ENCODE results near the gene ANKRD11.

ANKRD11 gene

DNA sequence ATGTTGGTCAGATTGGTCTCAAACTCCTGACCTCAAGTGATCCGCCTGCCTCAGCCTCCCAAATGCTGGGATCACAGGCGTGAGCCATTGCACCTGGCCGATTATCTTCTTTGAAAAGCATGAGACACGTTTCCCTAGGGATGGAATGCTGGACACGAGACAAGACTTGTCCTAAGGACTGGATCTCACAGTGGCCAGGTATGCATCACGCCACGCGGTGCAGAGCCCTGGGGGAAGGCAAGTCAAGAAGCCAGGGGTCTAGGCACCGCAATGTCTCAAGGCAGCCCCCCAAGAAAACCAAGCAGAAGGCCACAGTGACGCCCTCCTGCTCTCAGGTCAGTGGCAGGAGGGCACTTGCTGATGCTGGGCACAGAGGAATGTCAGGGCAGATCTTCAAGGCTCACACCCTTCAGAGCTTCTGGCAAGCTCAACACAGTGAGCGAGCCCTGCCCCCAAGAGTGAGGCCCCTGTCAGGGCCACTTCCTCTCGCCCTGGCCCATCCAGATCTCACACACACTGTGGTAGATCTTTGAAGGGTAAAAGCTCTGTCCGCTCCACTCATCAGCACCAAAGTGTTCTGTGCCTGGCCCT, 138.2 kb downstream of the ANKRD11 start:
- no peaks in the 10 kb centered on the region for H3K27me3 ChIP-seq (ENCODE audit: insufficient read depth, low read length)
- peaks cover 6% of the 10 kb centered on the region; the same call in 1 of the 2 replicates for H3K4me1 ChIP-seq (ENCODE audit: insufficient read depth, low read length)
- no peak overlapping the region for H3K27ac ChIP-seq (ENCODE audit: low read length)
- no peak overlapping the region for H3K4me3 ChIP-seq (ENCODE audit: low read length)
- H3K9ac ChIP-seq (ENCODE audit: low read depth, low read length) = no peak overlapping the region
- no peaks in the 10 kb centered on the region for H3K36me3 ChIP-seq (ENCODE audit: insufficient read depth, low read depth, low read length)
- H3K9me3 ChIP-seq (ENCODE audit: insufficient read depth, low read depth, low read length) = no peaks in the 10 kb centered on the region

DNA sequence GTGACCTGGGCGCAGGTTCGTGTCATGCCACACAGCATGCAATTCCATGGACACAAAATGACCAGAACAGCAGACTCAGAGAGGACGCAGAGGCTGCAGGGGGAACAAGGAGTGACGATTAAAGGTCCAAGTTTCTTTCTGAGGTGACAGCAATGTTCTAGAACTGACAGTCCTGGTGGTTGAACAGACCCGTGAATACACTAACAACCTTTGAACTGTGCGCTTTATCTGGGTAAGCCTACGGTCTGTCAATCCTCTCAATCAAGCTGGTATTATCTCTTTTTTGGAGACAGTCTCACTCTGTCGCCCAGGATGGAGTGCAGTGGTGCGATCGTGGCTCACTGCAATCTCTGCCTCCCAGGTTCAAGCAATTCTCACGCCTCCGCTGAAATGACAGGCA, 138.7 kb downstream of the ANKRD11 start:
- Histone ChIP-seq H3K4me1 (ENCODE audit: insufficient read depth, low read length) (peaks cover 11% of the 10 kb centered on the region), H3K36me3 (ENCODE audit: insufficient read depth, low read depth, low read length) (no peaks in the 10 kb centered on the region), H3K4me3 (ENCODE audit: low read length) (no peak overlapping the region), H3K9ac (ENCODE audit: low read depth, low read length) (no peak overlapping the region), H3K9me3 (ENCODE audit: insufficient read depth, low read depth, low read length) (no peaks in the 10 kb centered on the region), H3K27ac (ENCODE audit: low read length) (no peak overlapping the region), H3K27me3 (ENCODE audit: insufficient read depth, low read length) (no peaks in the 10 kb centered on the region)

GRCh38 chr16:89350701-89351380, 139.5 kb downstream of the ANKRD11 start:
- H3K4me3 ChIP-seq (ENCODE audit: low read length) = no peak overlapping the region
- no peak overlapping the region for H3K27ac ChIP-seq (ENCODE audit: low read length)
- H3K36me3 ChIP-seq (ENCODE audit: insufficient read depth, low read depth, low read length) = no peaks in the 10 kb centered on the region
- peaks cover 19% of the 10 kb centered on the region for H3K4me1 ChIP-seq (ENCODE audit: insufficient read depth, low read length)
- no peaks in the 10 kb centered on the region for H3K9me3 ChIP-seq (ENCODE audit: insufficient read depth, low read depth, low read length)
- no peaks in the 10 kb centered on the region for H3K27me3 ChIP-seq (ENCODE audit: insufficient read depth, low read length)
- H3K9ac ChIP-seq (ENCODE audit: low read depth, low read length) = no peak overlapping the region

GRCh38 chr16:89349947-89350633, 140.3 kb downstream of the ANKRD11 start:
- peaks cover 26% of the 10 kb centered on the region for H3K4me1 ChIP-seq (ENCODE audit: insufficient read depth, low read length)
- H3K27me3 ChIP-seq (ENCODE audit: insufficient read depth, low read length) = no peaks in the 10 kb centered on the region
- H3K27ac ChIP-seq (ENCODE audit: low read length) = no peak overlapping the region
- H3K36me3 ChIP-seq (ENCODE audit: insufficient read depth, low read depth, low read length) = no peaks in the 10 kb centered on the region
- no peak overlapping the region for H3K4me3 ChIP-seq (ENCODE audit: low read length)
- H3K9ac ChIP-seq (ENCODE audit: low read depth, low read length) = no peak overlapping the region
- no peaks in the 10 kb centered on the region for H3K9me3 ChIP-seq (ENCODE audit: insufficient read depth, low read depth, low read length)

- Histone ChIP-seq H3K27me3 (ENCODE audit: insufficient read depth, low read length) (no peaks in the 10 kb centered on the region), H3K4me3 (ENCODE audit: low read length) (no peak overlapping the region), H3K9ac (ENCODE audit: low read depth, low read length) (no peak overlapping the region), H3K27ac (ENCODE audit: low read length) (no peak overlapping the region), H3K9me3 (ENCODE audit: insufficient read depth, low read depth, low read length) (no peaks in the 10 kb centered on the region), H3K4me1 (ENCODE audit: insufficient read depth, low read length) (peaks cover 23% of the 10 kb centered on the region), H3K36me3 (ENCODE audit: insufficient read depth, low read depth, low read length) (no peaks in the 10 kb centered on the region)
Observed at GRCh38 chr16:89347807-89348206, 142.6 kb downstream of the ANKRD11 start.

DNA sequence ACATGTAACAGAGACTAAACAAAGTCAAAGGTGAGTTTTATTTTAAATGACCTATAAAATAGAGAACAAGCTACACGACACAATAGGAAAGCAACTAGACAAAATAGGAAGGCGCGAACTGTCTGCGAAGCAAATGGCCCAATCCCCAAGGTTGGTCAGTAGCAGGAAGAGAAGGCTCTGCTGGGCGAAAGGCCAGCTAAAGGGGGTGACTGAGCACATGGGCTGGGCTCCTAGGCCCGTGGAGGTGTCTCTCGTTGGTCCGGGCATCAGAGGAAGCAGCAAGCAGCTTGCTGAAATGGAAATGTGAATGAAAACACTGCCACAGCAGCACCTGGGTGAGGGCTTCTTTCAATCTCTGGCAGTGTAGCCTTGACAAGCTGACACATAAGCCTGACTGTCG, 143.5 kb downstream of the ANKRD11 start:
- Histone ChIP-seq H3K4me1 (ENCODE audit: insufficient read depth, low read length) (peaks cover 20% of the 10 kb centered on the region), H3K27ac (ENCODE audit: low read length) (peak overlapping the region; percentile 28), H3K9me3 (ENCODE audit: insufficient read depth, low read depth, low read length) (no peaks in the 10 kb centered on the region), H3K27me3 (ENCODE audit: insufficient read depth, low read length) (no peaks in the 10 kb centered on the region), H3K36me3 (ENCODE audit: insufficient read depth, low read depth, low read length) (no peaks in the 10 kb centered on the region), H3K4me3 (ENCODE audit: low read length) (no peak overlapping the region), H3K9ac (ENCODE audit: low read depth, low read length) (0 out of 2 replicates have a peak overlapping the region, but pooled peaks have one; percentile 38)

DNA sequence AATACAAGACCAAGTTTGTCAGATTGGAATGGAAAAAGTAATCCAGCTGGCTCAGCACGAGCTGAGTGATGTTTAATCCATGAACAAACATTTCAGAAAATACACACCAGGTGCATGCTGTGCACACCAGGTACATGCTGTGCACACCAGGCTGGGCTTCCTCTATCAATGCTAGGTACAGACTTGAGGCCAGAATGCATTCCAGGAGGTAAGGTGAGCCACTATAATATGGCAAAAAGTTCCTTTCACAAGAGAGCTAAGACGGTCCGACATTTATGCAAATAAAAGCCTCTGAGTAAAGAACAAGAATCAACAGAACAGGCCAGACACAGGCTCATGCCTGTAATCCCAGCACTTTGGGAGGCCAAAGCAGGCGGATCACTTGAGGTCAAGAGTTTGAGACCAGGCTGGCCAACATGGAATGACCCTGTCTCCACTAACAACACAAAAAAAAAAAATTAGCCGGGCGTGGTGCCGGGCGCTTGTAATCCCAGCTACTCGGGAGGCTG, 144.7 kb downstream of the ANKRD11 start:
- Histone ChIP-seq H3K36me3 (ENCODE audit: insufficient read depth, low read depth, low read length) (no peaks in the 10 kb centered on the region), H3K4me1 (ENCODE audit: insufficient read depth, low read length) (peaks cover 20% of the 10 kb centered on the region), H3K27me3 (ENCODE audit: insufficient read depth, low read length) (no peaks in the 10 kb centered on the region), H3K27ac (ENCODE audit: low read length) (no peak overlapping the region), H3K9ac (ENCODE audit: low read depth, low read length) (no peak overlapping the region), H3K9me3 (ENCODE audit: insufficient read depth, low read depth, low read length) (no peaks in the 10 kb centered on the region), H3K4me3 (ENCODE audit: low read length) (no peak overlapping the region)

GRCh38 chr16:89344846-89345611, 145.3 kb downstream of the ANKRD11 start:
- Histone ChIP-seq H3K36me3 (ENCODE audit: insufficient read depth, low read depth, low read length) (no peaks in the 10 kb centered on the region), H3K9ac (ENCODE audit: low read depth, low read length) (no peak overlapping the region), H3K27me3 (ENCODE audit: insufficient read depth, low read length) (no peaks in the 10 kb centered on the region), H3K9me3 (ENCODE audit: insufficient read depth, low read depth, low read length) (no peaks in the 10 kb centered on the region), H3K27ac (ENCODE audit: low read length) (no peak overlapping the region), H3K4me1 (ENCODE audit: insufficient read depth, low read length) (peaks cover 20% of the 10 kb centered on the region), H3K4me3 (ENCODE audit: low read length) (no peak overlapping the region)

DNA sequence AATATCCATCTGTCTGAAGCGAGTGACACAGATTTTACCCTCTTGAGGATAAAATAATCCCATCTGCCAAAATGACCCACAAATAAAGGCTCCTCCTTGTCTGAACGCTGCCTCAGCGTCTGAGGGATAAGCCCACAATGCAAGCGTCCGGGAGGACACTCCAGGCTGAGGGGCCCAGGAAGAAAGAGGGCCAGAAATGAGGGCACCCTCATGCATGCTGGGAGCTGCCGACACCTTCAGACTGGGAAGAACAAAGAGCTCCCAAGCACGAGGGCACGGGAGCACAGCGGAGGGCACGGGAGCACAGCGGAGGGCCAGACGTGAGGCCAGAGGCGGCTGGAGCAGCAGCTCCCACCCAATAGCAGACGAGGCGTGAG, 145.9 kb downstream of the ANKRD11 start:
- H3K36me3 ChIP-seq (ENCODE audit: insufficient read depth, low read depth, low read length) = no peaks in the 10 kb centered on the region
- H3K27ac ChIP-seq (ENCODE audit: low read length) = no peak overlapping the region
- peaks cover 20% of the 10 kb centered on the region for H3K4me1 ChIP-seq (ENCODE audit: insufficient read depth, low read length)
- no peaks in the 10 kb centered on the region for H3K27me3 ChIP-seq (ENCODE audit: insufficient read depth, low read length)
- no peak overlapping the region for H3K4me3 ChIP-seq (ENCODE audit: low read length)
- no peak overlapping the region for H3K9ac ChIP-seq (ENCODE audit: low read depth, low read length)
- no peaks in the 10 kb centered on the region for H3K9me3 ChIP-seq (ENCODE audit: insufficient read depth, low read depth, low read length)

DNA sequence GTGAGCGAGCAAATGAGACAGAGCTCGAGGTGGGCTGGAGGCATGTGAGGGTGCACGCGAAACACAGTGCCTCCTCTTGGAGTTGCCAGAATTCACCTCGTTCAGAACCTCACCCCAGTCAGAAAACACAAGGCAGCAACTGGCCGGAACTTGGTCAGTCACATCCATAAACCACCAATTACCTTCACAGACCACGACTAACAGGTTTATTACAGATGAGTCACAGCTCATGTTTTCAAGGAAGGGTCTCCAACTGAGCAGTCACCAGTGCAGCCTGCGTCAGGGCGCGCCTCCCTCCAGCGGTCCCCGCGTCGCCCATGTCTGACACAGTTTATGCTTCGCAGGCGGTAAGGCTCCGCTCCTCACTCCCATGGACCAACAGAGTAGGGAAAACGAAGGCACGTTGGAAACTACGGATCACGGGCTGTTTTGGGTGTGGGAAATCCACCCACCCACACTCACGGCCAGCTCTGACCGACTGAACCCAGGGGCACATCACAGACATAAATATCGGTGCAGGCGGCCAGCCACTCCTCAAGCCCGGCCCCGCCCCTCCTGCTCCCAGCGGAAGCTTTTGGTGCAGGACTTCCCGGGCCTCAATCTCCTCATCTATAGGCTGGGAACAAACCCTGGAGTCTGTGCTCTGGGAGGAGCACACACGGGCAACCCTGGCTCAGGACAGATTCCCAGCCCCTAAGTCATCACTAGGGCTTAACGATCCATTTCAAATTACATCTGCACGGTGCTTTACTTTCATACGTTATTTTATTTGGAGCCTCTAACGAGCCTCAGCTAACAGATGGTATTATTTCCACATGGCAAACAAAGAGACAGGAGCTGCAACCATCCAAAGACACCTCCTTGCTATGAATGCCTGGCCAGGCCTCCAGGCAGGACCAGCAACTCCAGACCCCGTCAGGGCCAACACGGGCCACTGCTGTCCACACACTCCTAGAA, 146.6 kb downstream of the ANKRD11 start:
- Histone ChIP-seq H3K4me1 (ENCODE audit: insufficient read depth, low read length) (peaks cover 20% of the 10 kb centered on the region), H3K9ac (ENCODE audit: low read depth, low read length) (no peak overlapping the region), H3K27ac (ENCODE audit: low read length) (no peak overlapping the region), H3K36me3 (ENCODE audit: insufficient read depth, low read depth, low read length) (no peaks in the 10 kb centered on the region), H3K27me3 (ENCODE audit: insufficient read depth, low read length) (no peaks in the 10 kb centered on the region), H3K9me3 (ENCODE audit: insufficient read depth, low read depth, low read length) (no peaks in the 10 kb centered on the region), H3K4me3 (ENCODE audit: low read length) (no peak overlapping the region)
